ENCODE results near the gene SCGB1D4. TPM values are rescaled to one million over a fixed set of nuclear protein-coding genes. Genes with fewer than 3 reads are reported as not detected.

SCGB1D4 gene
- total RNA-seq, 1 experiment from 2014 or later: not detected

DNA sequence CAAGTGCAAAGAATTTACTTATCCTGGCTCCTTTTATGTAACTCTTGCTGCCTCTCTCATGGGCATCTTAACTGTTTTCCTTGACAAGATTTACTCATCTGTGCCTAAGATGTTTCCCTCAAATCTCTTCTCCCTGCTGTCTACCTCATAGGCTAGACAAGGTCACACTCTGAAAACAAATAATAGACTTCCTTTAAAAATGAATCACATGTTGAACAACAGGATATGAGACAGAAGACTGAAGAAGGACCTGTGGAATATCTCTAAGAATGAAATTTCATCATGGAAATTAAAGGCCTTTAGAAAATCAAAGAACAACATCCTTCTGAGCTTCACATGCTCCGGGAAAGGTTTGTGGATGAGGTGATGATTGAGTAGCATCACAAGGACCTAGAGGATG, 34.9 kb downstream of the SCGB1D4 start:
- Histone ChIP-seq H3K27ac (ENCODE audit: low read depth, low read length) (no peak overlapping the region), H3K9me3 (ENCODE audit: control insufficient read depth in 1 of 2, insufficient read depth in 1 of 2, low read depth in 1 of 2, low read length in 2 of 2) (no peaks in the 10 kb centered on the region), H2AFZ (ENCODE audit: low read depth, low read length, poor library complexity, severe bottlenecking) (no peak overlapping the region), H3K4me3 (replicated peaks in 1 of 2; ENCODE audit: low read depth in 1 of 2, low read length in 2 of 2) (no peak overlapping the region), H3K4me1 (ENCODE audit: control insufficient read depth in 1 of 2, insufficient read depth in 2 of 2, low read length in 2 of 2) (peaks cover 0 to 5% of the 10 kb centered on the region in 2 experiments; a peak in 1 of 4 replicates), H3K79me2 (ENCODE audit: insufficient read depth, low read length) (no peaks in the 10 kb centered on the region), H3K9me2 (ENCODE audit: insufficient read depth) (no peaks in the 10 kb centered on the region), H3K9ac (ENCODE audit: low read length) (no peak overlapping the region), H3K4me2 (ENCODE audit: low read length) (no peak overlapping the region), H3K36me3 (ENCODE audit: control insufficient read depth in 1 of 2, insufficient read depth in 2 of 2, low read length in 2 of 2) (no peaks in the 10 kb centered on the region), H4K20me1 (ENCODE audit: insufficient read depth) (no peaks in the 10 kb centered on the region), H3K27me3 (ENCODE audit: insufficient read depth, low read length) (peaks cover 3% of the 10 kb centered on the region; the same call in 1 of the 2 replicates)
- intact Hi-C loops (cut with micrococcal nuclease): no loop called here
- no peak for DNase-seq (ENCODE audit: low read depth, low spot score)
- RAD21 ChIA-PET (ENCODE audit: low non-redundant PET in 1 of 2, low total read pairs in 2 of 2, uncharacterized antibody in 2 of 2, unreplicated experiment in 2 of 2): no interaction called here
- no TSS peak for BruUV-seq (replicated peaks)
- POLR2A ChIA-PET: no interaction called here
- TF ChIP-seq, protein P1, sequence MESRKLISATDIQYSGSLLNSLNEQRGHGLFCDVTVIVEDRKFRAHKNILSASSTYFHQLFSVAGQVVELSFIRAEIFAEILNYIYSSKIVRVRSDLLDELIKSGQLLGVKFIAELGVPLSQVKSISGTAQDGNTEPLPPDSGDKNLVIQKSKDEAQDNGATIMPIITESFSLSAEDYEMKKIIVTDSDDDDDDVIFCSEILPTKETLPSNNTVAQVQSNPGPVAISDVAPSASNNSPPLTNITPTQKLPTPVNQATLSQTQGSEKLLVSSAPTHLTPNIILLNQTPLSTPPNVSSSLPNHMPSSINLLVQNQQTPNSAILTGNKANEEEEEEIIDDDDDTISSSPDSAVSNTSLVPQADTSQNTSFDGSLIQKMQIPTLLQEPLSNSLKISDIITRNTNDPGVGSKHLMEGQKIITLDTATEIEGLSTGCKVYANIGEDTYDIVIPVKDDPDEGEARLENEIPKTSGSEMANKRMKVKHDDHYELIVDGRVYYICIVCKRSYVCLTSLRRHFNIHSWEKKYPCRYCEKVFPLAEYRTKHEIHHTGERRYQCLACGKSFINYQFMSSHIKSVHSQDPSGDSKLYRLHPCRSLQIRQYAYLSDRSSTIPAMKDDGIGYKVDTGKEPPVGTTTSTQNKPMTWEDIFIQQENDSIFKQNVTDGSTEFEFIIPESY (IDR thresholded peaks at IDR 0.05; ENCODE audit: extremely low read depth, insufficient replicate concordance, low read length): no peak
- TF ChIP-seq ZNF274 (IDR thresholded peaks at IDR 0.05; ENCODE audit: low read depth, low read length): no peak
- no peak for TF ChIP-seq ZFX (IDR thresholded peaks at IDR 0.05)
- TF ChIP-seq EGR1 (IDR thresholded peaks at IDR 0.05; ENCODE audit: low read depth): no peak
- no peak for TF ChIP-seq JUND (IDR thresholded peaks at IDR 0.05)
- TF ChIP-seq ELF1 (IDR thresholded peaks at IDR 0.05; ENCODE audit: borderline replicate concordance, low read depth): no peak
- TF ChIP-seq RAD21 (IDR thresholded peaks at IDR 0.05; ENCODE audit: low read depth): no peak
- TF ChIP-seq SIN3A (IDR thresholded peaks at IDR 0.05; ENCODE audit: low read depth): no peak
- TF ChIP-seq CEBPB (IDR thresholded peaks at IDR 0.05; ENCODE audit: low read depth): no peak
- TF ChIP-seq CBX3 (IDR thresholded peaks at IDR 0.05; ENCODE audit: low read depth): no peak
- ATAC-seq: no peak
- CTCF ChIA-PET: no interaction called here

All from HCT116 (cell line).